Erythroblast (primary cell): Measurements from ENCODE around the gene ANKRD18A.
"Not testable (repeated sequence)": the region's sequence is repeated elsewhere in the genome, so short reads cannot be mapped to it uniquely, and the experiment has no call there.

Experiments used
- GATA1 ChIP-seq: IDR thresholded peaks from 2 replicates; pipeline ENCODE4 v1.6.1; 2011; ENCODE audit warnings: low read depth, mild to moderate bottlenecking, control low read depth, low read length, moderate library complexity
- POLR2A ChIP-seq: IDR thresholded peaks from 2 replicates; pipeline ENCODE4 v1.6.1; 2011; ENCODE audit warnings: mild to moderate bottlenecking, low read length

- TF ChIP-seq POLR2A, GATA1: not testable (repeated sequence)
These were observed 44.2 kb downstream of the ANKRD18A start for GRCh38 chr9:38576181-38576580.
